Measurements from ENCODE around the gene OPCML. TPM values are rescaled to one million over a fixed set of nuclear protein-coding genes. Genes with fewer than 3 reads are reported as not detected.

Gene OPCML
- total RNA-seq, 2 donors from 2014 or later: under 0.01 TPM; not detected in 1

DNA sequence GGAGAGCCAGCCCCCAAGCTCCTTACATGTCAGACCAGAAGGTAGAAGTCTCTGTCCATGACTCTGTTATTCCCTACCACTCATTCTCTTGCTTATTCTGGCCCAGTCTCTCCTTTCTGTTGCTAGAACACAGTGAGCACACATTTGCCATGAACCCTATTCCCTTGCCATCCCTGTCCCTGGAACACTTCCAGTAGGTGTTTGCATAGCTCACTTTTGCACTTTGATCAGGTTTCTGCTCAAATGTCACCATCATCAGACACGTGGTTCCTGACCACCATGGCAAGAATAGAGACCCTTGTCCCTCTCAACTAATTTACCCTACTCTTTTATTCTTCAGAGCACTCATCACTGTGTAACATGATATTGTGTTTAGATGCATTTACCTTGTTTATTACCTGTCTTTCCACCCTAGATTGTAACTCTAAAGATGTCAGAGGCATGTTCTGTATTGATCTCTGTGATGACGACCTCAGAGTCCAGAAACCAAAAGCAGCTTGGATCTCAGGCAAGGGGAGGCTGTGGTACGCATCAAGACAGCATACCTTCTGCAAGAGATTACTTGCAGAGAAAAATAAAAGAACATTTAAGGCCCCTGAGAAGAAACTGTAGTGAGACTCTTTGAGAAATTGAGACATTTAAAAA lies 606.4 kb downstream of the OPCML start:
- intact Hi-C loops (cut with DNase I): no loop called here
- 38 to 49% methylated on average over 3 of the region's 3 CpGs for WGBS, 2 donors
- DNase-seq (no peak), ATAC-seq (no peak)
- Histone ChIP-seq H3K27ac (no peak overlapping the region), H3K9me3 (peaks cover 0 to 4% (median 0%) of the 10 kb centered on the region in 3 donors), H3K4me1 (no peaks in the 10 kb centered on the region), H3K27me3 (no peaks in the 10 kb centered on the region), H3K4me3 (no peak overlapping the region), H3K36me3 (replicated peaks in 1 of 2; ENCODE audit: insufficient read depth in 1 of 2, low read depth in 2 of 2) (no peaks in the 10 kb centered on the region)
- TF ChIP-seq, protein P1, sequence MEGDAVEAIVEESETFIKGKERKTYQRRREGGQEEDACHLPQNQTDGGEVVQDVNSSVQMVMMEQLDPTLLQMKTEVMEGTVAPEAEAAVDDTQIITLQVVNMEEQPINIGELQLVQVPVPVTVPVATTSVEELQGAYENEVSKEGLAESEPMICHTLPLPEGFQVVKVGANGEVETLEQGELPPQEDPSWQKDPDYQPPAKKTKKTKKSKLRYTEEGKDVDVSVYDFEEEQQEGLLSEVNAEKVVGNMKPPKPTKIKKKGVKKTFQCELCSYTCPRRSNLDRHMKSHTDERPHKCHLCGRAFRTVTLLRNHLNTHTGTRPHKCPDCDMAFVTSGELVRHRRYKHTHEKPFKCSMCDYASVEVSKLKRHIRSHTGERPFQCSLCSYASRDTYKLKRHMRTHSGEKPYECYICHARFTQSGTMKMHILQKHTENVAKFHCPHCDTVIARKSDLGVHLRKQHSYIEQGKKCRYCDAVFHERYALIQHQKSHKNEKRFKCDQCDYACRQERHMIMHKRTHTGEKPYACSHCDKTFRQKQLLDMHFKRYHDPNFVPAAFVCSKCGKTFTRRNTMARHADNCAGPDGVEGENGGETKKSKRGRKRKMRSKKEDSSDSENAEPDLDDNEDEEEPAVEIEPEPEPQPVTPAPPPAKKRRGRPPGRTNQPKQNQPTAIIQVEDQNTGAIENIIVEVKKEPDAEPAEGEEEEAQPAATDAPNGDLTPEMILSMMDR (IDR thresholded peaks at IDR 0.05): no peak

DNA sequence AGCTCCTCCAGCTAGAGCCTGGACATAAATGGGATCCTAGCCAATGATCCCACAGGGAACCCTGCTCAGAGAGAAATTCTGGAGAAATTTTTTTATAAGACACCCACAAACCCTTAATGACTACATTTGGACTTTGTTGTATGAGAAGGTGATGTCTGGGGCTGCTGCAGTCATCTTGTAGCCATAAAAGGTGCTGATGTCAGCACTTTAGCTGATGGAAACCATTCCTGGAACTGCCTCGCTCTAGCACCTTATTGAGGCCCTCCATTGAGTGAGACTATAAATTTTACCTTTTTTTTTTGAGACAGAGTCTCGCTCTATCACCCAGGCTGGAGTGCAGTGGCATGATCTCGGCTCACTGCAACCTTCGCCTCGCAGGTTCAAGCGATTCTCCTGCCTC lies 610.7 kb downstream of the OPCML start:
- Histone ChIP-seq H3K27ac (no peak overlapping the region), H3K9me3 (no peaks in the 10 kb centered on the region), H3K36me3 (replicated peaks in 1 of 2; ENCODE audit: insufficient read depth in 1 of 2, low read depth in 2 of 2) (no peaks in the 10 kb centered on the region), H3K4me3 (no peak overlapping the region), H3K4me1 (no peaks in the 10 kb centered on the region), H3K27me3 (no peaks in the 10 kb centered on the region)
- TF ChIP-seq, protein P1 (IDR thresholded peaks at IDR 0.05): no peak
- TF ChIP-seq POLR2A (IDR thresholded peaks at IDR 0.05): no peak
- no peak for DNase-seq
- intact Hi-C loops (cut with DNase I): no loop called here
- 91 to 93% methylated on average over 6 of the region's 6 CpGs for WGBS, 2 donors
- no peak for ATAC-seq

DNA sequence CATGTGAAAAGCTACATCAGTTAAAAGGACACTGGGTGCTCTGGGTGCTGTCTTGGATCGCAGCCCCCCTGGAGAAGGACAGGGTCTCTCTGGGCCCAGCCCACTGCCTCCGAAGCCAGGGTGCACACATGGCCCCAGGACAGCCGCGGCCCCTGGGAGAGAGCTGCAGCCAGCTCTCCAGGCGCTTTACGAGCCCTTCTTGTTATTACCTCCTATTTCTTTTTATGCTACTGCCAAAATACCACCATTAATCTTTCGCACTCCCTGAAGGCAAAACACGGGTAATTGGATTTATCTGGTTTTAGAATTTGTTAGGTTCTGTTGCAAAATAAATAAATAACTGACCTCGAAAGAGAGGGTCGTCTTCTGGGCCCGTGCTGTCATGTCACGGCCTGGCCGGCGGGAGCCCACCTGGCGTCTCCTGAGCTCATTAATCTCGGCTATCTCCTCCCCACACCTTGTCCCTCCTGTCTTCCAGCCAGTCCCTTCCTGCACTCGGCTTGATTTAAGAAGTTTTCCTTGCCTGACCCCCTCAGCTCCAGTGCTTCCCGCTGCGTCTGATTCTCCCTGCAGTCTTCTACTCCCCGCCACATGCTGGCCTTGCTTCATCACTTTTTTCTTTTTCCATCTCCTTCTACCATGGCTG lies 611.7 kb downstream of the OPCML start:
- WGBS, 2 donors: 67% methylated on average over 20 of the region's 20 CpGs
- Histone ChIP-seq H3K27ac (no peak overlapping the region), H3K4me3 (no peak overlapping the region), H3K4me1 (no peaks in the 10 kb centered on the region), H3K9me3 (no peaks in the 10 kb centered on the region), H3K36me3 (replicated peaks in 1 of 2; ENCODE audit: insufficient read depth in 1 of 2, low read depth in 2 of 2) (no peaks in the 10 kb centered on the region), H3K27me3 (no peaks in the 10 kb centered on the region)
- no peak for TF ChIP-seq POLR2A (IDR thresholded peaks at IDR 0.05)
- TF ChIP-seq, protein P1 (IDR thresholded peaks at IDR 0.05): no peak
- DNase-seq (no peak), ATAC-seq (no peak)
- intact Hi-C loops (cut with DNase I): no loop called here

DNA sequence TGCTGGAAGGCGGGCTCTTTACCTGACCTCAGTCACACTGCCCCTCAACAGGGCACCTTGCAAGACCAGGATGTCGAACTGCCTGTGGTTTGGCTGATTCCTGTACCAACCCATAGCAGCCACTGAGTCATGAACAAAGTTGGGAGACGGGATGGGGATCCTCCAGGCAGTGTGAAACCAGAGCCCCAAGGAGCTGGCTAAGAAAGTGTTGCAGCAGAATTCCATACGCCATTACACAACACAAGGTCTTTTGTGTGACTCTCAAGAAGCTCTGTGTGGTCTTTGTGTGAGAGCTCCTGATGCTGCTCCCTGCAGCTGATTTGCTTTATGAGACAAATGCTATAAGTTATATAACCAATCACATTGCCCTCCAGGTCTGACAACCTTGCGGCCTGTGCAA lies 617.7 kb downstream of the OPCML start:
- DNase-seq: no peak
- Histone ChIP-seq H3K4me3 (no peak overlapping the region), H3K27ac (no peak overlapping the region), H3K4me1 (no peaks in the 10 kb centered on the region), H3K9me3 (no peaks in the 10 kb centered on the region), H3K36me3 (replicated peaks in 1 of 2; ENCODE audit: insufficient read depth in 1 of 2, low read depth in 2 of 2) (no peaks in the 10 kb centered on the region), H3K27me3 (no peaks in the 10 kb centered on the region)
- intact Hi-C loops (cut with DNase I): no loop called here
- no peak for ATAC-seq
- WGBS, 2 donors: 77 to 78% methylated on average over 4 to 5 of the region's 5 CpGs
- no peak for TF ChIP-seq POLR2A (IDR thresholded peaks at IDR 0.05)
- TF ChIP-seq, protein P1 (IDR thresholded peaks at IDR 0.05): no peak

DNA sequence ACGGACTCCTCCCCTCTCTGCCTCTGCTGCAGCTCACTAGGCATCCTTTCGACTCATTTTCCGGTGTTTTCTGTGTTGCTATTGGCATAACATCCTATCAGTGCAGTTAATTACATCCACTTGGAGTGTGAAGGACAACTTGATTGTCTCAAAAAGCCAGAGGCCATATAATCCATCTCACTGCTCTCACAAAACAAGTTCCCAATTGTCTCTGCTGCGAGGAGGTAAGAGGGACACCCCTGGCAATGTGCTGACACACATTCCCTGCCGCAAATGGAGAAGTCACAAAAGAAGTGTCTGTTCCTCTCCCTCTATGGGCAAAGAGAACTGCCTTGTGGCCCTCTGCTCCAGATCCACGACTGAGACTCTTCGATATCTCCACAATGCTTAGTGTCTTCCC lies 618.4 kb downstream of the OPCML start:
- Histone ChIP-seq H3K4me1 (no peaks in the 10 kb centered on the region), H3K9me3 (no peaks in the 10 kb centered on the region), H3K4me3 (no peak overlapping the region), H3K36me3 (replicated peaks in 1 of 2; ENCODE audit: insufficient read depth in 1 of 2, low read depth in 2 of 2) (no peaks in the 10 kb centered on the region), H3K27me3 (no peaks in the 10 kb centered on the region), H3K27ac (no peak overlapping the region)
- DNase-seq (no peak), ATAC-seq (no peak)
- 72 to 81% methylated on average over 7 of the region's 7 CpGs for WGBS, 2 donors
- intact Hi-C loops (cut with DNase I): no loop called here
- TF ChIP-seq POLR2A (IDR thresholded peaks at IDR 0.05): no peak
- TF ChIP-seq, protein P1 (IDR thresholded peaks at IDR 0.05): no peak
